Head of caudate nucleus (tissue), 42 donors: ENCODE results near the gene DHRSX.
"Not testable (repeated sequence)": the region's sequence is repeated elsewhere in the genome, so short reads cannot be mapped to it uniquely, and the experiment has no call there.

Source experiments
- DNase-seq, 42 donors: peaks; one replicate each; pipeline versions ENCODE4 v3.0.0 to v3.0.0-alpha.2; 2020 to 2021; ENCODE audit warnings: mixed read lengths in 7 of 42
- intact Hi-C: fragments of 100-400 bp; cut with DNase I; formaldehyde crosslinking; loops from one replicate; pipeline ENCODE4 v1.15.0; 2022

DHRSX gene

DNA sequence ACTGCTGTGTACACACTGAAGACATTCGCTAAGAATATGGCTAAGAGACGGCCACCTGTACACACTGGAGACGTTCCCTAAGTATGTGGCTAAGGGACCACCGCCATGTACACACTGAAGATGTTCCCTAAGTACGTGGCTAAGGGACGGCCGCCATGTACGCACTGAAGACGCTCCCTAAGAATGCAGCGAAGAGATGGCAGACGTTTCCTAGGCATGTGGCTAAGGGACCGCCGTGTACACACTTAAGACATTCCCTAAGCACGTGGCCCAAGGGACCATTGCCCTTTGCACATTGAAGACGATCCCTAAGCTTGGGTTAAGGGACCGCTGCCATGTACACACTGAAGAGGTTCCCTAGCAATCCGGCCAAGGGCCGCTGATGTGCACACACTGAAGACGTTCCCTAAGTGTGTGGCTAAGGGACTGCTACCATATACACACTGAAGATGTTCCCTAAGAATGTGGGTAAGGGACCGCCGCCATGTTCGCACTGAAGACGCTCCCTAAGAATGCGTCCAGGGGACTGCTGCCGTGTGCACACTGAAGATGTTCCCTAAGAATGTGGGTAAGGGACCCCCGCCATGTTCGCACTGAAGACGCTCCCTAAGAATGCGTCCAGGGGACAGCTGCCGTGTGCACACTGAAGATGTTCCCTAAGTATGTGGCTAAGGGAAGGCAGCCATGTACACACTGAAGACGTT is 36.7 kb downstream of the DHRSX start:
- no peak for DNase-seq
- intact Hi-C loops: no loop called here

DNA sequence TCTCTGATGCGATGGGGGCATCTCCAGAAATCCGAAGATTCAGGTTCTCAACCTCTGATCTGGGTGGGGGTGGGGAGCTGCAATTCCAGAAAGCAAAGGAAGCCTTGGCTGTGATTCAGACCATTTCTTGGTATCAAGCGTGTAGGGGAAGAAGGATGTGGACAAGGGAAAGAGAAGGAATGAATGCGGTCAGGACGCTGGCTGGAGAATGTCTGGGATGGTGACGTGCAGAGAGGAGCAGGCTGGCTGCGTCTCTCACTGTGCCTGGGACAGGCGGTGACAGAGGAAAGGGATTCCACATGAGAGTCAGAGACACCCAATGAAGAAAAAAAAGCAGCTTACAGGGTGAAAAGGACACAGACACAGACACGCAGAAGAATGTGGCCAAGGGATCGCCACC is 37.3 kb downstream of the DHRSX start:
- intact Hi-C loops, DNase-seq: not testable (repeated sequence)

DNA sequence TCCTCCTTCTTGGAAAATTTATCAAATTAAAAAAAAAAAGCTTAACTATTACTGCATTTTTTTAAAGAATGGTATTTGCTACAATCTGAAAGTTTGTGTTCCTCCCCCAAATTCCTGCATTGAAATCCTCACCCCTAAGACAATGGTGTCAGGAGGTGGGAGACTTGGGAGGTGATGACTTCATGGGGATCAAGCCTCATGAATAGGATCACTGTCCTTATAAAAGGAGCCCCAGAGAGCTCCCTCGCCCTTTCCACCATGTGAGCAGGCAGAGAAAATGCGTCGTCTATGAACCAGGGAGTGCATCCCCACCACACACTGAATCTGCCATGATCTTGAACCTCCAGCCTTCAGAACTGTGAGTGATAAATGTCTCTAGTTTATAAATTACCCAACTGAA is 38.0 kb downstream of the DHRSX start:
- DNase-seq: no peak
- intact Hi-C loops: no loop called here

DNA sequence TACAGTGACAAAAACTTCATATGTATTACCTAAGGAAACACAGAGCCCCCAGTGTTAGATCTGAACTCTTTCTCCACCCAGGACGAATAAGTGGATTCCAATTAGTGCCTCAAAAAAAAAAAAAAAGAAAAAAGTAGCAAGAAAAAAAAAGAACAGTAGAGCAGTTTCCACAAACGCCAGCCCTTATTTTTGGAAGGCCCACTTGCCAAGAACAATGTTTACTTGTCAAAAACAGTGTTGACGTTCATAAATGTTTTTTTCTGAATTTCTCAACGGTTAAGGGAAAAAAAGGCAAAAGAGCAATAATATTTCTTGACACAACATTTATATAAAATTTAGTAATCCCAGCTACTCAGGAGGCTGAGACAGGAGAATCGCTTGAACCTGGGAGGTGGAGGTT is 38.7 kb downstream of the DHRSX start:
- DNase-seq: no peak
- intact Hi-C loops: no loop called here

DNA sequence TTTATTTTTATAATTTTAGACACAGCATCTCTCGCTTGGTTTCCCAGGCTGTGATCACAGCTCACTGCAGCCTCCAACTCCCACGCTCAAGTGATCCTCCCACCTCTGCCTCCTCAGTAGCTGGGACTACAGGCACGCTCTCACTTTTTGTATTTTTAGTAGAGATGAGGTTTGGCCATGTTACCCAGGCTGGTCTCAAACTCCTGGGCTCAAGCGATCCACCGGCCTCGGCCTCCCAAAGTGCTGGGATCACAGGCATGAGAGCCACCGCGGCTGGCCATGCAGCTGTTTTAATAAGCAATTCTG is 39.1 kb downstream of the DHRSX start:
- intact Hi-C loops: no loop called here
- DNase-seq: no peak

DNA sequence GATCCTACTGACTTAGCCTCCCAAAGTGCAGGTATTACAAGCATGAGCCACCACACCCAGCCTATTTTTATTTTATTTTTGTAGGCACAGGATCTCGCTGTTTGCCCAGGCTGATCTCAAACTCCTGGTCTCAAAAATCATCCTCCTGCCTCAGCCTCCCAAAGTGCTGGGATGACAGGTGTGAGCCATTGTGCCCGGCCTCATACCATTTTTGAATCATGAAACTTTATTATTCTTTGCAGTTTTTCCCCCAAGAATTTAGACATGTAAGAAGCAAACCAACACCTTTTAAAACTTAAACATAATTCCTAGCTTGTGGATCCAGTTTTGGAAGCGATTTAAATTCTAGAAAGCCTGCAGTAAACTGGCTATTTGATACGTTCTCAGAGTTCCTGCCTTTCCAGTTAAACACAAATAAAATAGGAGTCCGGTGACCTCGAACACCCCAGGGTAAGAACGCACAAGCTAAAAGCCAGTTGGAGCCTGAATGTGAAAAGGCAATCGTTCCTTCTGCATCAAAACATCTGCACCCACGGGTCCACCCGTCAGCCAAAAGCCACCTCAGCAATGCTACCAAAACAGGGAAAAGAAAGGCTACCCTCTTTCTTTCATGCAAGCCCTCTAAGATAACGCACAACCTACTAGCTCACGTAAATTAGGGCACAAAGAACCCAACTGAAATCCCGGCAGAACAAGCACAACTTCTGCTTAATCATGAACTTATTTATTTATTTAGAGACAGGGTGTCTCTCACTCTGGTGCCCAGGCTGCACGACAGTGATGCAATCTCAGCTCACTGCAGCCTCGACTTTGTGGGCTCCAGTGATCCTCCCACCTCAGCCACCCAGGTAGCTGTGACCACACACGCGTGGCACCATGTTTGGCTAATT is 39.7 kb downstream of the DHRSX start:
- DNase-seq, intact Hi-C loops: not testable (repeated sequence)

DNA sequence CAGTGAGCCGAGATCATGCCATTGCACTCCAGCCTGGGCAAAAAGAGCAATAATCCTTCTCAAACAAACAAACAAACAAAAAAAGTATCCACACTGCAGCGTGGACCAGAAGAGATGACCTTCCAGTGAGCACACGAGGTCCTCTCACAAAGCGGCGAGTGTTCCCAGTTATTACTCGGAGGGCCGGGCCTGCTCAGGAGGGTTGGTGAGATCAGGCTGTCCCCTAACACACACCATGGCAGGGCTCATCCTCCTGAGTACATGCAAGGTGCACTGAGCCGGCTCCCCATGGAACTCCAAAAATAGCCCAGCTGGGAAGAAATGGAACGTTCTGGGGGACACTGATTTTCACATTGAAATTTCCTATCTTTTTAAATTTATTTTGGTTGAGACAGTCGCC is 40.7 kb downstream of the DHRSX start:
- intact Hi-C loops, DNase-seq: not testable (repeated sequence)

DNA sequence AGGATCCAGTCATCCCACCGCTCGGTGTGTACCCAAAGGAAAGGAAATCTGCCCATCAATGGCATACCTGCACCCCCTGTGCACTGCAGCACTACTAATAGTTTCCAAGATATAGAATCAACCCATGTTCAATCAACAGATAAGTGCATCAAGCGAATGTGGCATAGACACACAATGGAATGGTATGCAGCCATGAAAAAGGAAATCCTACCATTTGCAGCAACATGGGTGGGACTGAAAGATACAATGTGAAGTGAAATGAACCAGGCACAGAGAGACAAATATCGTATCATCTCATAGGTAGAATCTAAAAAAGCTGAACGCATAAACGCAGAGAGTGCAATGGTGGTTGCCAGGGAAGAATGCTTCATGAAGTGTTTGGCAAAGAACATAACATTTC is 42.5 kb downstream of the DHRSX start:
- intact Hi-C loops: no loop called here
- DNase-seq: no peak

DNA sequence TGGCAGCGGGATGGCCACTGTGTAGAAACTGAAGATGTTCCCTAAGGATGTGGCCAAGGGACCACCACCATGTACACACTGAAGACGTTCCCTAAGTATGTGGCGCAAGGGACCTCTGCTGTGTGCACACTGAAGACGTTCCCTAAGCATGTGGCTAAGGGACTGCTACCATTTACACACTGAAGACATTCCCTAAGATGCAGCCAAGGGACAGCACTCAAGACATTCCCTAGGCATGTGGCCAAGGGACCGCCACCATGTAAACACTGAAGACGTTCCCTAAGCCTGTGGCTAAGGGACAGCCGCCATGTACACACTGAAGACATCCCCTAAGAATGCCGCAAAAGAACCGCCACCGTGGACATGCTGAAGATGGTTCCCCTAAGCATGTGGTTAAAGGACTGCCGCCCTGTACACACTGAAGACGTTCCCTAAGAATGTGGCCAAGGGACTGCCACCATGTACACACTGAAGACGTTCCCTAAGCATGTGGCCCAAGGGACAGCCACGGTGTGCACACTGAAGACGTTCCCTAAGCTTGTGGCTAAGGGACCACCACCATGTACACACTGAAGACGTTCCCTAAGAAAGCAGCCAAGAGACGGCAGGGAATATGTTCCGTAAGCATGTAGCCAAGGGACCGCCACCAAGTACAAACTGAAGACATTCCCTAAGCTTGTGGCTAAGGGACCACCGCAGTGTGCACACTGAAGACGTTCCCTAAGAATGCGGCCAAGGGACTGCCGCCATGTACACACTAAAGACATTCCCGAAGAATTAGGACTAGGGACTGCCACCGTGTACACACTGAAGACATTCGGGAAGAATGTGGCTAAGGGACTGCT is 43.3 kb downstream of the DHRSX start:
- no peak for DNase-seq
- intact Hi-C loops: no loop called here

DNA sequence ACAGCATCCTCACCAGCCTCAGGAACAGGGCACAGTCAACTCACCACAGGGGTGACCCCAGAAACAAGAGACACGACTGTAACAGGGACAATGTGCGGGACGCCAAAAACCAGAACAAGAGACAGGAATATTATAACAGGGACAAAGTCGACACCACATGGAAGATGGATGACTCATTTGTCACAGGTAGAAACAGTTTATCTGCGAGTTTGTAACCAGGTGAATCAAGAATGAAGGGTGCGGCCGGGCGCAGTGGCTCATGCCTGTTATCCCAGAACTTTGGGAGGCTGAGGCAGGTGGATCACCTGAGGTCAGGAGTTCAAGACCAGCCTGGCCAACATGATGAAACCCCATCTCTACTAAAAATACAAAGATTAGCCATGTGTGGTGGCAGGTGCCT is 44.7 kb downstream of the DHRSX start:
- DNase-seq, intact Hi-C loops: not testable (repeated sequence)

DNA sequence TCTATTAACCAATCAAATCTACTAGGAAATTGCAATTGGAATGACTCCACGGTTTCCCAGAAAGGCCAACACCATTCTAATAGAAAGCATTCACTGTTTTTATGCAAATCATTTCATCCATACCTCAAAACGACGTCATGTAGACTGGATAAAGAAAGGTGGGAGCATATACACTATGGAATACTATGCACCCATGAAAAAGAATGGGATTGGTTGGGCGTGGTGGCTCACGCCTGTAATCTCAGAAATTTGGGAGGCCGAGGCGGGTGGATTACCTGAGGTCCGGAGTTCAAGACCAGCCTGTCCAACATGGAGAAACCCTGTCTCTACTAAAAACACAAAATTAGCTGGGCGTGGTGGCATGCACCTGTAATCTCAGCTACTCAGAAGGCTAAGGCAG is 46.2 kb downstream of the DHRSX start:
- intact Hi-C loops: not testable (repeated sequence)

DNA sequence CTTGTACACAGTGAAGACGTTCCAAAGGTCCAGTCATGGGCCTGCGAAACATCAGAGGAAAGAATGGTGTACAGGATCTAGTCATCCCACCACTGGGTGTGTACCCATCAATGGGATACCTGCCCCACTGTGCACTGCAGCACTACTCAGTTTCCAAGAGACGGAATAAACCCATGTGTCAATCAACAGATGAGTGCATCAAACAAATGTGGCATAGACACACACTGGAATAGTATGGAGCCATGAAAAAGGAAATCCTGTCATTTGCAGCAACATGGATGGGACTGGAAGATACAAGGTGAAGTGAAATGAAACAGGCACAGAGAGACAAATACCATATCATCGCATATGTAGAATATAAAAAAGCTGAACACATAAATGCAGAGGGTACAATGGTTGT is 48.0 kb downstream of the DHRSX start:
- intact Hi-C loops: no loop called here
- DNase-seq: no peak

More for the DNA sequence above, 46.2 kb downstream of the DHRSX start:
- not testable (repeated sequence) for DNase-seq

DNA sequence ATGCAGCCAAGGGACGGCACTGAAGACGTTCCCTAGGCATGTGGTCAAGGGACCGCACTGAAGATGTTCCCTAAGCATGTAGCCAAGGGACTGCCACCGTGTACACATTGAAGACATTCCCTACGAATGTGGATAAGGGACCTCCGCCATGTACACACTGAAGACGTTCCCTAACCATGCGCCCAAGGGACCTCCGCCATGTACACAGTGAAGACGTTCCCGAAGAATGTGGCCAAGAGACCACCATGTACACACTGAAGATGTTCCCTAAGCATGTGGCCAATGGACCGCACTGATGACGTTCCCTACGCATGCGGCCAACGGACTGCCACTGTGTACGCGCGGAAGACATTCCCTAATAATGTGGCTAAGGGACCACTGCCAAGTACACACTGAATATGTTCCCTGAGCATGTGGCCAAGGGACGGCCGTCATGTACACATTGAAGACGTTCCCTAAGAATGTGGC is 48.4 kb downstream of the DHRSX start:
- no peak for DNase-seq
- intact Hi-C loops: no loop called here

DNA sequence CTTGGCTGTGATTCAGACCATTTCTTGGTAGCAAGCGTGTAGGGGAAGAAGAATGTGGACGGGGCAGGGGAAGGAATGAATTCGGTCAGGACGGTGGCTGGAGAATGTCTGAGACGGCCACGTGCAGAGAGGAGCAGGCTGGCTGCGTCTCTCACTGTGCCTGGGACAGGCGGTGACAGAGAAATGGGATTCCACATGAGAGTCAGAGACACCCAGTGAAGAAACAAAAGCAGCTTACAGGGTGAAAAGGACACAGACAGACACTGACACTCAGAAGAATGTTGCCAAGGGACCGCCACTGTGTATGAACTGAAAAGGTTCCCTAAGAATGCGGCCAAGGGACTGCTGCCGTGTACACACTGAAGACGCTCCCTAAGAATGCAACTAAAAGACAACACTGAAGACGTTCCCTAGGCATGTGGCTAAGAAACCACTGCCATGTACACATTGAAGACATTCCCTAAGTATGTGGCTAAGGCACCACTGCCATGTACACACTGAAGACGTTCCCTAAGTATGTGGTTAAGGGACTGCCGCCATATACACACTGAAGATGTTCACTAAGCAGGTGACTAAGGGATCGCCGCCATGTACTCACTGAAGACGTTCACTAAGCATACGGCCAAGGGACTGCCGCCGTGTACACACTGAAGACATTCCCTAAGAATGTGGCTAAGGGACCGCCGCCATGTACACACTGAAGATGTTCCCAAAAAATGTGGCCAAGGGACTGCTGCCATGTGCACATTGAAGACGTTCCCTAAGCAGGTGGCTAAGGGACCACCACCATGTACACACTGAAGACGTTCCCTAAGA is 49.1 kb downstream of the DHRSX start:
- DNase-seq: peak in 2 of 42 donors; percentile 6 to 9
- intact Hi-C loops: no loop called here

DNA sequence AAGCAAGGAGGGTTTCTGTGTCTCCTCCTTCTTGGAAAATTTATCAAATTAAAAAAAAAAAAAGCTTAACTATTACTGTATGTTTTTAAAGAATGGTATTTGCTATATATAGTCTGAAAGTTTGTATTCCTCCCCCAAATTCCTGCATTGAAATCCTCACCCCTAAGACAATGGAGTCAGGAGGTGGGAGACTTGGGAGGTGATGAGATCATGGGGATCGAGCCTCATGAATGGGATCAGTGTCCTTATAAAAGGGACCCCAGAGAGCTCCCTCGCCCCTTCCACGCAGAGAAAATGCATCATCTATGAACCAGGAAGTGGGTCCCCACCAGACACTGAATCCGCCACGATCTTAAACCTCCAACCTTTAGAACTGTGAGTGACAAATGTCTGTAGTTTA is 50.1 kb downstream of the DHRSX start:
- no peak for DNase-seq
- intact Hi-C loops: no loop called here

DNA sequence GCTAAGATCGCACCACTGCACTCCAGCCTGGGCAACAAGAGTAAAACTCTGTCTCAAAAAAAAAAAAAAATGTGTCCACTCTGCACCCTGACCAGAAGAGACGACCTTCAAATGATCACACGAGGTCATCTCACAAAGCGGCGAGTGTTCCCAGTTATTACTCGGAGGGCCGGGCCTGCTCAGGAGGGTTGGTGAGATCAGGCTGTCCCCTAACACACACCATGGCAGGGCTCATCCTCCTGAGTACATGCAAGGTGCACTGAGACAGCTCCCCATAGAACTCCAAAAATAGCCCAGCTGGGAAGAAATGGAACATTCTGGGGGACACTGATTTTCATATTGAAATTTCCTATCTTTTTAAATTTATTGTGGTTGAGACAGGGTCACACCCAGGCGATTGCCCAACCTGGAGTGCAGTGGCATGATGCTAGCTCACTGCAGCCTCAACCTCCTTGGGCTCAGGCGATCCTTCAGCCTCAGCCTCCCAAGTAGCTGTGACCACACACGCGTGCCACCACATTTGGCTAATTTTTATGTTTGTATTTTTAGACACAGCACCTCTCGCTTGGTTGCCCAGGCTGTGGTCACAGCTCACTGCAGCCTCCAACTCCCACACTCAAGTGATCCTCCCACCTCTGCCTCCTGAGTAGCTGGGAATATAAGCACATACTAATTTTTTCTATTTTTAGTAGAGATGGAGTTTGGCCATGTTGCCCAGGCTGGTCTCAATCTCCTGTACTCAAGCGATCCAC is 51.5 kb downstream of the DHRSX start:
- DNase-seq: peak in 1 of 42 donors; percentile 26
- intact Hi-C loops: no loop called here

DNA sequence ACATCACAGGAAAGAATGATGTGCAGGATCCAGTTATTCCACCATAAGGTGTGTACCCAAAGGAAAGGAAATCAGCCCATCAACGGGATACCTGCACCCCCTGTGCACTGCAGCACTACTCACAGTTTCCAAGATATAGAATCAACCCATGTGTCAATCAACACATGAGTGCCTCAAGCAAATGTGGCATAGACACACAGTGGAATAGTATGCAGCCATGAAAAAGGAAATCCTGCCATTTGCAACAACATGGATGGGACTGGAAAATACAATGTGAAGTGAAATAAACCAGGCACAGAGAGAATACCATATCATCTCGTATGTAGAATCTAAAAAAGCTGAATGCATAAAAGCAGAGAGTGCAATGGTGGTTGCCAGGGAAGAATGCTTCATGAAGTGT is 53.3 kb downstream of the DHRSX start:
- intact Hi-C loops: no loop called here
- DNase-seq: no peak

DNA sequence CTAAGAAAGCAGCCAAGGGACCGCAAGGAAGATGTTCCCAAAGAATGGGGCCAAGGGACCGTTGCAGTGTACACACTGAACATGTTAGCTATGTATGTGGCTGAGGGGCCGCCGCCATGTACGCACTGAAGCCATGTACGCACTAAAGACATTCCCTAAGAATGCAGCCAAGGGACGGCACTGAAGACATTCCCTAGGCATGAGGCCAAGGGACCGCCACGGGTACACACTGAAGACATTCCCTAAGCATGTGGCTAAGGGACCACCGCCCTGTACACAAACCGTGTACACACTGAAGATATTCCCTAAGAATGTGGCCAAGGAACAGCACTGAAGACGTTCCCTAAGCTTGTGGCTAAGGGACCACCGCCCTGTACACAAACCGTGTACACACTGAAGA is 54.0 kb downstream of the DHRSX start:
- DNase-seq: peak in 1 of 42 donors; percentile 10
- intact Hi-C loops: no loop called here
